ENCODE results near the gene GTPBP8. TPM values are rescaled to one million over a fixed set of nuclear protein-coding genes. Genes with fewer than 3 reads are reported as not detected.
A peak's percentile ranks its signal among the peaks of the same experiment; 100 is the strongest.

GTPBP8 gene
- total and polyA plus RNA-seq, 2 donors (not counting 1 experiment from before 2014, with no cell fraction given) = 20.5 to 23.5 TPM

DNA sequence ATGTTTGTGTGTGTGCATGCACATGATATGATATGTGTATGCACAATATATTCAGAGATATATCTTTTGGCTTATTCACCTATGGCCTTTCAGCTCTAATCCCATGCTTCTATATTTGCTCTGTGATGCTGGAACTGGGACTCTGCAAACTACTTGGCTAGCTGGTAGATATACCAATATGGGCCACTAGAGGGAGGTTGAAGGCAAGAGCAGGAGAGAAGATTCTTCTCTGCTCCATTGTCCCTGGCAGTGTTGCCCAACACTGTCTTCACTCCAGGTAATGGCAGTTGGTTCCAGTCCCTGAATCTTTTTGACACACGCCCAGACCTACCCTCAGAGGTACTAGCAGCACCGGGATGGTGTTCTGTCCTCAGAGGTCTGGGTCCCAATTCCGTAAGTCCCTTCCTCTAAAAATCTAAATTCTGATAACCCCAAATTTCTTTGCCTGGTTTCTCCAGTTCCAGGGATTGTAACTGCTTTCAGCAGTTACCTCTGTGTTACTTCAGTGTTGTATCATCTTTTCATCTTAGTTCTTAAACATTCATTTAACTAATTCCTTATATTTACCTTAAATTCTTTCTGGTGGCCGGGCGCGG is 44.7 kb downstream of the GTPBP8 start:
- Histone ChIP-seq H3K9me3 (ENCODE audit: control extremely low read depth in 1 of 3, control insufficient read depth in 2 of 3, insufficient read depth in 1 of 3, low read length in 2 of 3) (no peaks in the 10 kb centered on the region), H4K20me1 (ENCODE audit: control insufficient read depth, insufficient read depth, low read length, poor library complexity, severe bottlenecking) (no peaks in the 10 kb centered on the region), H3K4me1 (ENCODE audit: control insufficient read depth in 2 of 2, insufficient read depth in 2 of 2, low read length in 2 of 2) (no peaks in the 10 kb centered on the region), H3K9ac (ENCODE audit: low read length) (no peak overlapping the region), H3K4me2 (replicated peaks; ENCODE audit: low read depth, low read length, poor library complexity, severe bottlenecking) (no peak overlapping the region), H3K36me3 (replicated peaks in 1 of 2; ENCODE audit: control extremely low read depth in 1 of 2, control insufficient read depth in 1 of 2, extremely low read depth in 1 of 2, insufficient read depth in 2 of 2, low read length in 1 of 2) (no peaks in the 10 kb centered on the region), H3K79me2 (ENCODE audit: control insufficient read depth, insufficient read depth, low read length) (no peaks in the 10 kb centered on the region), H2AFZ (ENCODE audit: insufficient read depth, low read depth, low read length, poor library complexity, severe bottlenecking) (no peak overlapping the region), H3K27me3 (replicated peaks in 1 of 4; ENCODE audit: control extremely low read depth in 1 of 4, control insufficient read depth in 3 of 4, insufficient read depth in 4 of 4, low read length in 3 of 4) (no peaks in the 10 kb centered on the region), H3K4me3 (ENCODE audit: control extremely low read depth in 1 of 5, extremely low read depth in 1 of 5, insufficient read depth in 1 of 5, low read depth in 2 of 5, low read length in 4 of 5) (no peak overlapping the region), H3K27ac (ENCODE audit: low read length in 2 of 2) (no peak overlapping the region)
- ChIA-PET CTCF (interaction anchor here (0.6 to 4.7 kb wide), 19 partner anchors 8 to 1373 kb away, joined by 3 to 47 read pairs (median 4); partner anchors contain the start of gene CCDC80), POLR2A (no interaction called here)
- Mint-ChIP-seq H3K27ac (no peak overlapping the region), H3K27me3 (no peaks in the 10 kb centered on the region), H3K4me3 (no peak overlapping the region), H3K9me3 (ENCODE audit: insufficient read depth) (no peaks in the 10 kb centered on the region), H3K4me1 (no peaks in the 10 kb centered on the region)
- DNase-seq (peak; percentile 66), ATAC-seq (ENCODE audit: low read depth) (peak; percentile 76)
- no peak for TF ChIP-seq EZH2 (IDR thresholded peaks at IDR 0.05; ENCODE audit: borderline replicate concordance, insufficient read depth, low read depth, low read length, poor library complexity, severe bottlenecking)
- TF ChIP-seq, protein P1, sequence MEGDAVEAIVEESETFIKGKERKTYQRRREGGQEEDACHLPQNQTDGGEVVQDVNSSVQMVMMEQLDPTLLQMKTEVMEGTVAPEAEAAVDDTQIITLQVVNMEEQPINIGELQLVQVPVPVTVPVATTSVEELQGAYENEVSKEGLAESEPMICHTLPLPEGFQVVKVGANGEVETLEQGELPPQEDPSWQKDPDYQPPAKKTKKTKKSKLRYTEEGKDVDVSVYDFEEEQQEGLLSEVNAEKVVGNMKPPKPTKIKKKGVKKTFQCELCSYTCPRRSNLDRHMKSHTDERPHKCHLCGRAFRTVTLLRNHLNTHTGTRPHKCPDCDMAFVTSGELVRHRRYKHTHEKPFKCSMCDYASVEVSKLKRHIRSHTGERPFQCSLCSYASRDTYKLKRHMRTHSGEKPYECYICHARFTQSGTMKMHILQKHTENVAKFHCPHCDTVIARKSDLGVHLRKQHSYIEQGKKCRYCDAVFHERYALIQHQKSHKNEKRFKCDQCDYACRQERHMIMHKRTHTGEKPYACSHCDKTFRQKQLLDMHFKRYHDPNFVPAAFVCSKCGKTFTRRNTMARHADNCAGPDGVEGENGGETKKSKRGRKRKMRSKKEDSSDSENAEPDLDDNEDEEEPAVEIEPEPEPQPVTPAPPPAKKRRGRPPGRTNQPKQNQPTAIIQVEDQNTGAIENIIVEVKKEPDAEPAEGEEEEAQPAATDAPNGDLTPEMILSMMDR (IDR thresholded peaks at IDR 0.05) = peak; percentile 88
- WGBS (ENCODE audit: insufficient coverage) = 64% methylated on average over 3 of the region's 6 CpGs
- intact Hi-C loops (cut with micrococcal nuclease) = loop anchor here (2.0 kb wide), 1 partner anchor 393 kb away; no protein-coding TSS in a partner anchor

- no peak overlapping the region for H2AFZ ChIP-seq (ENCODE audit: insufficient read depth, low read depth, low read length, poor library complexity, severe bottlenecking)
- no peak overlapping the region for H3K27ac ChIP-seq (ENCODE audit: low read length in 2 of 2)
- no peaks in the 10 kb centered on the region for H3K79me2 ChIP-seq (ENCODE audit: control insufficient read depth, insufficient read depth, low read length)
- H3K27me3 ChIP-seq (replicated peaks in 1 of 4; ENCODE audit: control extremely low read depth in 1 of 4, control insufficient read depth in 3 of 4, insufficient read depth in 4 of 4, low read length in 3 of 4) = no peaks in the 10 kb centered on the region
- no peaks in the 10 kb centered on the region for H3K9me3 ChIP-seq (ENCODE audit: control extremely low read depth in 1 of 3, control insufficient read depth in 2 of 3, insufficient read depth in 1 of 3, low read length in 2 of 3)
- no peak overlapping the region for H3K27ac Mint-ChIP-seq
- H3K4me1 Mint-ChIP-seq = no peaks in the 10 kb centered on the region
- WGBS (ENCODE audit: insufficient coverage) = no CpG with 5 or more reads among the region's 2 CpGs
- no peaks in the 10 kb centered on the region for H3K27me3 Mint-ChIP-seq
- H3K9ac ChIP-seq (ENCODE audit: low read length) = no peak overlapping the region
- CTCF ChIA-PET = no interaction called here
- H3K9me3 Mint-ChIP-seq (ENCODE audit: insufficient read depth) = no peaks in the 10 kb centered on the region
- ATAC-seq (ENCODE audit: low read depth) (no peak), DNase-seq (no peak)
- no peaks in the 10 kb centered on the region for H4K20me1 ChIP-seq (ENCODE audit: control insufficient read depth, insufficient read depth, low read length, poor library complexity, severe bottlenecking)
- TF ChIP-seq, protein P1 (IDR thresholded peaks at IDR 0.05) = no peak
- TF ChIP-seq EZH2 (IDR thresholded peaks at IDR 0.05; ENCODE audit: borderline replicate concordance, insufficient read depth, low read depth, low read length, poor library complexity, severe bottlenecking) = no peak
- H3K4me2 ChIP-seq (replicated peaks; ENCODE audit: low read depth, low read length, poor library complexity, severe bottlenecking) = no peak overlapping the region
- POLR2A ChIA-PET = no interaction called here
- no peak overlapping the region for H3K4me3 Mint-ChIP-seq
- no peaks in the 10 kb centered on the region for H3K4me1 ChIP-seq (ENCODE audit: control insufficient read depth in 2 of 2, insufficient read depth in 2 of 2, low read length in 2 of 2)
- intact Hi-C loops (cut with micrococcal nuclease) = no loop called here
- no peak overlapping the region for H3K4me3 ChIP-seq (ENCODE audit: control extremely low read depth in 1 of 5, extremely low read depth in 1 of 5, insufficient read depth in 1 of 5, low read depth in 2 of 5, low read length in 4 of 5)
- no peaks in the 10 kb centered on the region for H3K36me3 ChIP-seq (replicated peaks in 1 of 2; ENCODE audit: control extremely low read depth in 1 of 2, control insufficient read depth in 1 of 2, extremely low read depth in 1 of 2, insufficient read depth in 2 of 2, low read length in 1 of 2)
These were observed 47.5 kb downstream of the GTPBP8 start for GRCh38 chr3:113038328-113038727.

All from B cell (primary cell).